NCI-H524 (cell line): Measurements from ENCODE around the gene SCRN2.
A peak's percentile ranks its signal among the peaks of the same experiment; 100 is the strongest.

Experiments
- DNase-seq, 2 experiments: peaks; one replicate each; lab custom pipeline; 2025; lab: John Stamatoyannopoulos, UW

Gene SCRN2

GRCh38 chr17:47872019-47872650, 31.1 kb upstream of the SCRN2 start:
- DNase-seq = no peak

GRCh38 chr17:47871048-47871447, 30.0 kb upstream of the SCRN2 start:
- no peak for DNase-seq

- DNase-seq = no peak
Measured at GRCh38 chr17:47870056-47870455, 29.0 kb upstream of the SCRN2 start.

GRCh38 chr17:47869114-47869513, 28.0 kb upstream of the SCRN2 start:
- no peak for DNase-seq

- DNase-seq = no peak
Measured at GRCh38 chr17:47867813-47868533, 26.9 kb upstream of the SCRN2 start.

GRCh38 chr17:47866941-47867340, 25.9 kb upstream of the SCRN2 start:
- DNase-seq = no peak

GRCh38 chr17:47864791-47865216, 23.7 kb upstream of the SCRN2 start:
- no peak for DNase-seq

- no peak for DNase-seq
Measured at GRCh38 chr17:47862621-47863440, 21.8 kb upstream of the SCRN2 start.

- DNase-seq = no peak
Measured at GRCh38 chr17:47860386-47860785, 19.3 kb upstream of the SCRN2 start.

- DNase-seq = no peak
Measured at GRCh38 chr17:47857551-47858455, 16.7 kb upstream of the SCRN2 start.

- DNase-seq = no peak
Measured at GRCh38 chr17:47856830-47857229, 15.8 kb upstream of the SCRN2 start.

- no peak for DNase-seq
Measured at GRCh38 chr17:47855737-47856136, 14.7 kb upstream of the SCRN2 start.

GRCh38 chr17:47853616-47854015, 12.5 kb upstream of the SCRN2 start:
- DNase-seq = no peak

GRCh38 chr17:47852113-47852949, 11.3 kb upstream of the SCRN2 start:
- DNase-seq = no peak

GRCh38 chr17:47851764-47852112, 10.7 kb upstream of the SCRN2 start:
- no peak for DNase-seq

- peak; percentile 42 to 63 for DNase-seq
Measured at GRCh38 chr17:47850692-47851573, 9.9 kb upstream of the SCRN2 start, which contains the start of gene SP6. Gene SP6, minus strand, starts transcription at chr17:47851163. Its CDS starts 2,734 bp downstream, at chr17:47848429.

GRCh38 chr17:47850373-47850691, 9.3 kb upstream of the SCRN2 start:
- DNase-seq = no peak

- DNase-seq = no peak
Measured at GRCh38 chr17:47848198-47848513, 7.1 kb upstream of the SCRN2 start.

- no peak for DNase-seq
Measured at GRCh38 chr17:47847341-47848197, 6.5 kb upstream of the SCRN2 start.
